ENCODE data around the gene PLXNA4. TPM values are rescaled to one million over a fixed set of nuclear protein-coding genes. Genes with fewer than 3 reads are reported as not detected.

The PLXNA4 gene
- total RNA-seq, 1 donor from 2014 or later: 0.38 TPM

- Mint-ChIP-seq H3K4me1 (ENCODE audit: low read depth) (no peaks in the 10 kb centered on the region), H3K36me3 (ENCODE audit: insufficient read depth) (no peaks in the 10 kb centered on the region), H3K4me3 (ENCODE audit: low read depth) (no peak overlapping the region), H3K27me3 (no peaks in the 10 kb centered on the region), H3K9me3 (ENCODE audit: low read depth) (peaks cover 4% of the 10 kb centered on the region), H3K27ac (no peak overlapping the region)
- no peak for TF ChIP-seq CTCF (IDR thresholded peaks at IDR 0.05; ENCODE audit: unreplicated experiment)
- DNase-seq (ENCODE audit: low spot score, unreplicated experiment): no peak
Observed at GRCh38 chr7:132243463-132243862, 332.8 kb downstream of the PLXNA4 start.

DNA sequence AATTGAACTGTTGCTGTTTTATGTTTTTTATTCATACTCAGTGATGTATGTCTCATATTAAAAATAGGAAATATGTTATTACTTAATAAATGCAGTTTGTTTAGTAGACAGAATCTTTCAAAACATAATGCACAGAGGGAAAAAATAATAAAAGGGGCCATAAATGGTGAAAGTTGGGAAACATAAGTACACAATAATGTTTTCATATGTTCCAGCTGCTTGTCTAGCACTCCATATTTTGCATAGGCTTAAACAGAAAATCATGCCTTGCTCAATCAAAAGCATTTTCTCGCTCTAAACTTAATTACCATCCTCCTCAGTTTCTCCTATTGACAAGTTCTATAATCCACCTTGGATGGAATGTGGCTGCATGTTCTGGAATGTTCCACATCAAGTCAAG lies 333.2 kb downstream of the PLXNA4 start:
- no peak overlapping the region for H3K27ac Mint-ChIP-seq
- no peaks in the 10 kb centered on the region for H3K36me3 Mint-ChIP-seq (ENCODE audit: insufficient read depth)
- H3K4me3 Mint-ChIP-seq (ENCODE audit: low read depth): no peak overlapping the region
- no peak for DNase-seq (ENCODE audit: low spot score, unreplicated experiment)
- no peak for TF ChIP-seq CTCF (IDR thresholded peaks at IDR 0.05; ENCODE audit: unreplicated experiment)
- peaks cover 4% of the 10 kb centered on the region for H3K9me3 Mint-ChIP-seq (ENCODE audit: low read depth)
- no peaks in the 10 kb centered on the region for H3K4me1 Mint-ChIP-seq (ENCODE audit: low read depth)
- no peaks in the 10 kb centered on the region for H3K27me3 Mint-ChIP-seq

GRCh38 chr7:132242192-132242812 lies 334.0 kb downstream of the PLXNA4 start:
- H3K27ac Mint-ChIP-seq: no peak overlapping the region
- no peak overlapping the region for H3K4me3 Mint-ChIP-seq (ENCODE audit: low read depth)
- no peak for TF ChIP-seq CTCF (IDR thresholded peaks at IDR 0.05; ENCODE audit: unreplicated experiment)
- peaks cover 4% of the 10 kb centered on the region for H3K9me3 Mint-ChIP-seq (ENCODE audit: low read depth)
- H3K36me3 Mint-ChIP-seq (ENCODE audit: insufficient read depth): no peaks in the 10 kb centered on the region
- DNase-seq (ENCODE audit: low spot score, unreplicated experiment): no peak
- peaks cover 3% of the 10 kb centered on the region for H3K27me3 Mint-ChIP-seq
- H3K4me1 Mint-ChIP-seq (ENCODE audit: low read depth): no peaks in the 10 kb centered on the region

- Mint-ChIP-seq H3K9me3 (ENCODE audit: low read depth) (peaks cover 4% of the 10 kb centered on the region), H3K36me3 (ENCODE audit: insufficient read depth) (no peaks in the 10 kb centered on the region), H3K27me3 (peaks cover 3% of the 10 kb centered on the region), H3K4me1 (ENCODE audit: low read depth) (no peaks in the 10 kb centered on the region), H3K27ac (no peak overlapping the region), H3K4me3 (ENCODE audit: low read depth) (no peak overlapping the region)
- TF ChIP-seq CTCF (IDR thresholded peaks at IDR 0.05; ENCODE audit: unreplicated experiment): no peak
- DNase-seq (ENCODE audit: low spot score, unreplicated experiment): no peak
Observed at GRCh38 chr7:132240821-132241422, 335.3 kb downstream of the PLXNA4 start.

GRCh38 chr7:132240262-132240661 lies 336.0 kb downstream of the PLXNA4 start:
- no peak overlapping the region for H3K4me3 Mint-ChIP-seq (ENCODE audit: low read depth)
- no peak for TF ChIP-seq CTCF (IDR thresholded peaks at IDR 0.05; ENCODE audit: unreplicated experiment)
- no peaks in the 10 kb centered on the region for H3K36me3 Mint-ChIP-seq (ENCODE audit: insufficient read depth)
- no peaks in the 10 kb centered on the region for H3K9me3 Mint-ChIP-seq (ENCODE audit: low read depth)
- no peaks in the 10 kb centered on the region for H3K4me1 Mint-ChIP-seq (ENCODE audit: low read depth)
- H3K27ac Mint-ChIP-seq: no peak overlapping the region
- H3K27me3 Mint-ChIP-seq: peaks cover 3% of the 10 kb centered on the region
- DNase-seq (ENCODE audit: low spot score, unreplicated experiment): no peak

Measured in progenitor cell of endocrine pancreas (in vitro differentiated cells).